Adipose tissue (tissue), 3 donors: ENCODE measurements around the gene SNX6. TPM values are rescaled to one million over a fixed set of nuclear protein-coding genes. Genes with fewer than 3 reads are reported as not detected.
A peak's percentile ranks its signal among the peaks of the same experiment; 100 is the strongest.
"Not testable (repeated sequence)": the region's sequence is repeated elsewhere in the genome, so short reads cannot be mapped to it uniquely, and the experiment has no call there.

Experiments used
- H3K27ac ChIP-seq: one replicate; pipeline ENCODE4 v1.5.1; 2013; ENCODE audit warnings: low read depth, low read length
- WGBS, 3 donors: extraction: QIAGEN DNeasy Blood & Tissue Kit; methylation state at CpG; one replicate each; pipeline ENCODE4 v1.1.7; 2013; 5-methylcytosine and 5-hydroxymethylcytosine counted together
- polyA plus RNA-seq, 3 donors: library from polyadenylated mRNA; stranded (reverse); fragments of 200-250 nt; gene quantifications; one replicate each; pipeline ENCODE4 v1.2.3, GENCODE V29; 2013
- donor health status: healthy with polysubstance abuse.
- donor health status: Bipolar disorder and iron deficiency.
- donor health status: healthy.

SNX6 gene
- polyA plus RNA-seq, 3 donors = 21.4 to 76.7 (median 44.8) TPM

DNA sequence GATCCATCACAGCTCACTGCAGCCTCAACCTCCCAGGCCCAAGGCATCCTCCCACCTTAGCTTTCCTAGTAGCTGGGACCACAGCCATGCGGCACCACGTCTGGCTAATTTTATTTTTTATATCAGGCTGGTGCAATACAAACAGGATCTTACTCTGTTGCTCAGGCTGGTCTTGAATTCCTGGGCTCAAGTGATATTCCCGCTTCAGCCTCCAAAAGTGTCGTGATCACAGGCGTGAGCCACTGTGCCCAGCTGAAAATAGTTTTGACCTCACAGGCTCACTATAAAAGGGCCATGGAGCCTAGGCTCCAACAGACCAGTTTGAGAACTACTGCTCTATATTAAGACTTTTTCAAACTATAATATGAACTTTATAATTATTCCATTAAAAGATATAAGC, 37.3 kb downstream of the SNX6 start:
- 93 to 95% (median 94%) methylated on average over 5 of the region's 5 CpGs for WGBS, 3 donors
- no peak overlapping the region for H3K27ac ChIP-seq

DNA sequence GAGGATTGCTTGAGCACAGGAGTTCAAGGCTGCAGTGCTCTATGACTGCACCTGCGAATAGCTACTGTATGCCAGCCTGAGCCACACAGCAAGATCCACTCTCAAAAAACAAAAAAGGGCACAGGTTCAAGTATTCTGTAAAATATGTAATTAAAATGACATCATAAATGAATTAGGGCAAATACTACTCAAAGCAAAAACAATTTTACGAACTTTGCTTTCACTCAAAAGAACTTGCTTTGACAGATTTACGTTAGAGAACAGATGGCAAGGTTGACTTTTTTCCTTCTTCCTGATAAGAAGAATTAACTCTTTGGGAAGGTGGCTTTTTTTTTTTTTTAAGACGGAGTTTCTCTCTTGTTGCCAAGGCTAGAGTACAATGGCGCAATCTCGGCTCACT, 46.4 kb downstream of the SNX6 start:
- H3K27ac ChIP-seq = no peak overlapping the region
- 39 to 91% (median 85%) methylated on average over 6 of the region's 6 CpGs for WGBS, 3 donors

DNA sequence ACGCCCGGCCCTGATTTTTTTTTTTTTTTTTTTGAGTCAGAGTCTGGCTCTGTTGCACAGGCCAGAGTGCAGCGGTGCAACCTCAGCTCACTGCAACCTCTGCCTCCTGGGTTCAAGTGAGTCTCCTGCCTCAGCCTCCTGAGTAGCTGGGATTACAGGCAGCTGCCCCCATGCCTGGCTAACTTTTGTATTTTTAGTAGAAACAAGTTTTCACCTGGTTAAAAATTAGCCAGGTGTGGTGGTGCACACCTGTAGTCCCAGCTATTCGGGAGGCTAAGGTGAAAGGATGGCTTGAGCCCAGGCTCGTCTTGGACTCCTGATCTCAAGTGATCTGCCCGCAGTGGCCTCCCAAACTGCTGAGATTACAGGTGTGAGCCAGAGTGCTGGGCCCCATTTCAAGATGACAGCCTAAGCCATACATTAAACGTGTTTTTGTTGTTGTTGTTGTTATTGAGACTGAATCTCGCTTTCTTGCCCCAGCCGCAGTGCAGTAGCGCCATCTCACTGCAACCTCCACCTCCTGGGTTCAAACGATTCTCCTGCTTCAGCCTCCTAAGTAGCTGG, 47.7 kb downstream of the SNX6 start:
- 96 to 99% (median 98%) methylated on average over 9 to 11 of the region's 11 CpGs for WGBS, 3 donors
- H3K27ac ChIP-seq = no peak overlapping the region

DNA sequence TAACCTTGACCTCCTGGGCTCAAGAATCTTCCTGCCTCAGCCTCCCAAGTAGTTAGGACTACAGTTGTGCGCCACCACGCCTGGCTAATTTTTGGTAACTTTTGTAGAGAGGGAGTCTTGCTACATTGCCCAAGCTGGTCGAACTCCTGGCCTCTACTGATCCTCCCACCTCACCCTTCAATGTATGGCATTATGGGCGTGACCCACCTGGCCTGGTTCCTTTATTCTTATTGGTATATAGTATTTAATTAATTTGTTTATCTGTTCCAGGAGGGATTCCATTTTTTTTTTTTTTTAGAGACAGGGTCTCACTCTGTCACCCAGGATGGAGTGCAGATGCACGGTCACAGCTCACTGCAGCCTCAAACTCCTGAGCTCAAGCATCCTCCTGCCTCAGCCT, 49.6 kb downstream of the SNX6 start:
- H3K27ac ChIP-seq = no peak overlapping the region
- 95 to 98% (median 98%) methylated on average over 5 of the region's 5 CpGs for WGBS, 3 donors

DNA sequence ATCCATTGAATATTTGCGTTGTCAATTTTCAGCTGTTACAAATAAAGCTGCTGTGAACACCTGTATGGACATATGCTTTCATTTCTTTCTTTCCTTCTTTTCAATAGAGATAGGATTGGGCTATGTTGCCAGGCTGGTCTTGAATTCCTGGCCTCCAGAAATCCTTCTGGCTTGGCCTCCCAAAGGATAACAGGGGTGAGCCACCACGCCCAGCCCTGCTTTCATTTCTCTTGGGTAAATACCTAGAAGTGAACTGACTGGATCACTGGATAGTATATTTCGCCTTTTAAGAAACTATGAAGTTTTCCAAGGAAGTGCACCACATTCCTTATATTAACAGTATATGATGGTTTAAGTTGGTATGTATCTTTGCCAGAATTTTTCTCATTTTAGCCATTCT, 58.2 kb downstream of the SNX6 start:
- 95 to 97% (median 96%) methylated on average over 3 of the region's 3 CpGs for WGBS, 3 donors
- H3K27ac ChIP-seq = no peak overlapping the region

DNA sequence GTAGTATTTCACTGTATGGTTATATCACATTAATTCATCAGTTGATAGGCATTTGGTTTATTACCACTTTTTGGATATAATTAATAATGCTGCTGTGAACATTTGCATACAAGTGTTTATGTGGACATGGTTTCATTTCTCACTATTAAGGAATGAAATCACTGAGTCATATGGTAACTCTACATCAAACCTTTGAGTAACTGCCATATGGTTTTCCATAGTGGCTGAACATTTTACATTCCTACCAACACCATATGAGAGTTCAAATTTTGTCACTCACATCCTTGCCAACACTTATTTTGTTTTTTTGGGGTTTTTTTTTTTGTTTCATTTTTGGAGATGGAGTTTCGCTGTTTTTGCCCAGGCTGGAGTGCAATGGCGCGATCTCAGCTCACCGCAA, 60.2 kb downstream of the SNX6 start:
- no peak overlapping the region for H3K27ac ChIP-seq
- 96 to 99% (median 97%) methylated on average over 4 of the region's 4 CpGs for WGBS, 3 donors

DNA sequence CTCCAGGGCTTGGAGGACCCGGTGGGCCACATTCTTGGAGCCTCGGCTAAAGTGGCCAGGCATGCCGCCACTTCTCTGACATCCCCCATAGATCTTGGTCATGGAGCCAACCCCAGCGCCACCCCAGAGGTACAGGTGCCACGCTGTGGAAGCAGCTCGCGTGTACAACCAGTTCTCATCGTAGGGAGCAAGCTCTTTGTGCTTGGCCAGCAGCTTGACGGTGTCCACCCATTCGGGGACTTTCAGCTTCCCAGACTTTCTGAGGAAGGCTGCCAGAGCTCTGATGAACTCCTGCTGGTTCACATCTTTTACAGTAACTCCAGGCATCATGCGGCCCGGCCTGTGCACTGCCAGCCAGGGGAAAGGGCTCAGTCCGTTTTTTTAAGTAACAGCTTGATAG, 61.1 kb downstream of the SNX6 start:
- WGBS, 3 donors = 82 to 91% (median 83%) methylated on average over 13 of the region's 13 CpGs
- H3K27ac ChIP-seq = no peak overlapping the region

DNA sequence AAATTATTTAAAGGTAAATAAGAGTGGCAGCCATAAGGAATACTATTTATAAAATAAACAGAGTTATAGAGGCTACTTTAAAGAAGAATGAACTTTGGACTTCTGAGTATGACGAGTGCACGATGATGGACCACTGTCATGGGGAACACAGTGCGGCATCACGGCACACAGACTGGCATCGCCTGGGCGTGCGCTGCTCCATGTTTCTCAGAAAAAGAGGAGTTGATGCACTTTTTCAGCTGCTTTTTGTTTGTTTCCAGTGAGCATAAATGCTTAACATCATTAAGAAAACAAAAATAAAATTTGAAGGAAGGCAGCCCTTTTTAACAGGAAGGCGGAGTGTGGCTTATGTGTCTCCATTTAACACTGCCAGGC, 67.2 kb downstream of the SNX6 start:
- no peak overlapping the region for H3K27ac ChIP-seq
- 84 to 97% (median 90%) methylated on average over 8 of the region's 8 CpGs for WGBS, 3 donors

DNA sequence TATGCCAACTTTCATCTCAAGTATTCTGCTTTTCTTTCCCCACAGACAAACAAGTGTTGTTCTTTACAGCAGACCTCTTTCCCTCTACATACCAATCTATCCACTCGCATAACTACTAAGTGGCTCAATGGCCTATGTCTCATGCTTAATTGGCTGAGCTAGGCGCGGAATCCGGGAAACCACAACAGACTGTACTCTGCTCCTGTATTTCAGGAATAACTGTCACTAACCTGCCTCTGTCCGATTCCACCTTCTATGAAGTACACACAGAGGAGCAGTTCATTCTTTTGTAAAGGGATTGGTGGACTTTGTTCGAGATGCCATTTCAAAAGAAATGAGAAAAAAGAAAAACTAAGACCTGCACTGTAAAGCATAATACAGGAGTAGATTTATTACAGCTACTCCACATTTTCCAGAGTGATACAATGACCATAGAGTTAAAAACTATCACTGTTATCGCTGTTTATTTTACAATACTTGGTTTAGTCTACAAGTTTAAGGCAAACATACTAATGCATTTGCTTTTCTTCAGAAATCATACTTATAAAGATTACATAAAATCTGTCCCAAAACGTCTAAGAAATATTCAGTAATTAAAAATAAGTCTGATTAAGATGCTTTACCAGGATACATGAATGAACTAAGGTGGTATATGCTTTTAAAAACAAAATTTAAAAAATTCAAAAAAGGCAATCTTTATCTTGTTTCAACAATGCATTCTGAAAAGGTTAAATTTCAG, 67.7 kb downstream of the SNX6 start:
- WGBS, 3 donors = 90 to 96% (median 90%) methylated on average over 7 of the region's 8 CpGs
- H3K27ac ChIP-seq = not testable (repeated sequence)

DNA sequence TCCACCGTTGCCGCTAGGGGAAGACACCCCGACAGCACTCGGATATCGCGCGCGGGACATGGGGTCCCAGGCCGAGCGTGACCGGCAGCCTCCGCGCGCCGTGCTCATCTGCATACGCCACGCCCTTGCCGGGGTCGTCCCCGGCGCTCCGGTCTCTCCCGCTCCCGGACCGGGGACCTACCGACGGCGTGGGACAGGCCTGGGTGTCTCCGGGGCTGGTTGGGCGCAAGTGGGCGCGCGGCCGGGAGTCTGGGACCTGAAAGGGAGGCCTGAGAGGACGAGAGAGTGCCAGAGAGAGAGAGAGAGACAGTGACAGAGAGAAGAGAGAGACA, 73.5 kb downstream of the SNX6 start:
- not testable (repeated sequence) for H3K27ac ChIP-seq
- no CpG with 5 or more reads among the region's 35 CpGs for WGBS, 3 donors

DNA sequence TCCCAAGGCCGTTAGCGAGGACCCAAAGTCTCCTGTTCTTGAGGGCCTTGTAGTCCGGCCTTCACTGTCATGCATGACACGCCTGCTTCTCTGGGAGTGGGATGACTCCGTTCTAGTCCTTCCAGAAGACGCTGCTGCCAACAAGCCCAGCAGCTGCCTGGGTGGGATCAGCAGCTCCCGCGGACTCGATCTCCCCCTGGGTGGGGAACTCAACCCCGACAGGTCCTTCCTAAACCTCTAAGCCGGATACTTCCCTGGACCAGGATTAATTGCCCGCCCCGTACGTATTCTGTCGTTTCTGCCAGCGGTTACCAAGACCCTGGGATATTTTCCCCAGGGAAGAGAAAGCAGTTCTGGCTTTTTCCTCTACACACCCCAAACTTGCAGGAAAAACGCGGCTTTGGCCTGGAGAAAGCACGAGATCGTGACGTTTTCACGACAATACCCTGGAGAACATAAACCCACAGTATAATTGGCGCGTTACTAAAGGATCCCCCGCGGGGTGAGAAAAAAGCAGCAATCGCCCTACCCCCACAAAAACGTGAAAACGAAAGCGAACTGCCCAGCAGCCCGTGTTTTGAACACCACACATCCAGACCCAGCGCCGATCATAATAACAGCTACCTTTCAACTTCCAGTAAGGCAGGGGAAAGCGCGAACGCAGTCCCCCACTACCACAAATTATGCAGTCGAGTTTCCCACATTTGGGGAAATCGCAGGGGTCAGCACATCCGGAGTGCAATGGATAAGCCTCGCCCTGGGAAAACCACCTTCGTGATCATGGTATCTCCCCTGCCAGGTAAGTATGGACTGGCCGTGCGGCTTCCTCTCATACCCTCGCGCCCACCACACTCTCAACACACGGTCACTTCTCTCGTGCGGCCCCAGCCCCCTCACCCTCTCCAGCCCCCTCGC, 74.1 kb downstream of the SNX6 start:
- no CpG with 5 or more reads among the region's 49 CpGs for WGBS, 3 donors
- not testable (repeated sequence) for H3K27ac ChIP-seq

DNA sequence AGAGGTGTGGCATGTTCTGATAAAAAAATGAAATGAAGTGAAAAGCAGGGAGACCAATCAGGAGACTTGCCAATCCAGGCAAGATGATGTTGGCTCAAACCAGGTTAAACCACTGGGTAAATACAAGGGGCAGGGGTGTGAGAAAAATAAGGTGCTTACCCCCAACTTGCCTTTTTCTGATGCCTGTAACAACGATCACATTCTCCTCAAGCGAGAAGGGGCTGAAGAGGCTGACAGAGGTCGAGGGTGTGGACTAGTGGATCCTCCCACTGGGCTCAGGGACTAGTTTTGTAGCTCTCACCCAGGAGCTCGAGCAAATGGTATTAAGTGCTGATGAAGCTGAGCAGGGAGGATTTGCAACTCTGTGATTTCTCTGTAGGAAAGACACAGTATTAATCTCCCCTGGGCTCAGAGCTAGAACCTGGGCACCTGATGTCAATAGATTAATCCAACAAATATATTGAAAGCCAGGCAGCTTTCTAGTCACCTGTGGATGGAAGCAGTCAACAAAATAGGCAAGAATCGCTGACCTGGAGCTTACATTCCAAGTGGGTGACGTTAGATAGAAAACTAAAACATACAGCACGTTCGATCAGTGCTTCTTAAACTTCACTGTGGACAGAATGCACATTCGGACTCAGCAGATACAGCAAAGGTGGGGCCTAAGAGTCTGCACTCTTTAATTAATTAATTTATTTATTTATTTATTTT, 75.3 kb downstream of the SNX6 start:
- 35 to 61% (median 61%) methylated on average over 9 of the region's 9 CpGs for WGBS, 3 donors
- H3K27ac ChIP-seq = peak overlapping the region; percentile 0

DNA sequence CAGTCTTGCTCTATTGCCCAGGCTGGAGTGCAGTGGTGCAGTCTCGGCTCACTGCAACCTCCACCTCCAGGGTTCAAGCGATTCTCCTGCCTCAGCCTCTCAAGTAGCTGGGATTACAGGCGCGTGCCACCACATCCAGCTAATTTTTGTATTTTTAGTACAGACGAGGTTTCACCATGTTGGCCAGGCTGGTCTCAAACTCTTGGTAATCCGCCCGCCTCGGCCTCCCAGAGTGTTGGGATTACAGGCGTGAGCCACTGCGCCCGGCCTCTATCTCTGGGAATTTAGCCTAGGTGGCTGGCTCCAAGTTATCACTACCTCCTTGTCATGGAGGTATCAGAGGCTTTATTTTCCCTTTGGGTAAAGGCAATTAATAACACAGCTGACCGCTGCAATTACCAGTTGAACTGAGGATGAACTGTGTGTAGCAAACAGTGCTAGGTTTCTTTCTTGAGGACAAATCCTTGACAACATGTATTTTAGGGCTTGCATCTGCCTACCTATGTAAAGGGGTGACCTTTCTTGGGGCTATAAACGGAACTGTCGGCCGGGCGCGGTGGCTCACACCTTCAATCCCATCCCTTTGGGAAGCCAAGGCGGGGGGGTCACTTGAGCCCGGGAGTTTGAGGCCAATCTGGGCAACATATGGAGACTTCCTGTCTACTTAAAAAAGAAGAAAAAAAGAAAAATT, 80.5 kb downstream of the SNX6 start:
- H3K27ac ChIP-seq = not testable (repeated sequence)
- WGBS, 3 donors = 90 to 92% (median 91%) methylated on average over 19 of the region's 19 CpGs

DNA sequence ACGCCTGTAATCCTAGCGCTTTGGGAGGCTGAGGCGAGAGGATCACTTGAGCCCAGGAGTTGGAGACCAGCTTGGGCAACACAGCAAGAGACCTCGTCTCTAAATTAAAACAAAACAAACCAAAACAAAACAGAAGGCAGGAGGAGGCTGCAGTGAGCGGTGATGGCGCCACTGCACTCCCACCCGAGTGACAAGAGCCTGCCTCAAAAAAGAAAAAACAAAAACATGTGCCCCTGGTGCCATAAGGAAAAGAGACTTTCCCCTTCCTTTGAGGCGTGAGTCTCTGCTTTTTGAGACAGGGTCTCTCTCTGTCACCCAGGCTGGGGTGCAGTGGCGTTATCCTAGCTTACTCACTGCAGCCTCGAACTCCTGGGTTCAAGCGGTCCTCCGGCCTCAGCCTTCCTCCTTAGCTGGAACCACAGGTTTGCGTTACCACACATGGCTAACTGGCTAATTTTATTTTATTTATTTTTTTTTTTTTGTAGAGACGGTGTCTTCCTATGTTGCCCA, 81.4 kb downstream of the SNX6 start:
- no peak overlapping the region for H3K27ac ChIP-seq
- WGBS, 3 donors = 83 to 94% (median 90%) methylated on average over 14 of the region's 14 CpGs

DNA sequence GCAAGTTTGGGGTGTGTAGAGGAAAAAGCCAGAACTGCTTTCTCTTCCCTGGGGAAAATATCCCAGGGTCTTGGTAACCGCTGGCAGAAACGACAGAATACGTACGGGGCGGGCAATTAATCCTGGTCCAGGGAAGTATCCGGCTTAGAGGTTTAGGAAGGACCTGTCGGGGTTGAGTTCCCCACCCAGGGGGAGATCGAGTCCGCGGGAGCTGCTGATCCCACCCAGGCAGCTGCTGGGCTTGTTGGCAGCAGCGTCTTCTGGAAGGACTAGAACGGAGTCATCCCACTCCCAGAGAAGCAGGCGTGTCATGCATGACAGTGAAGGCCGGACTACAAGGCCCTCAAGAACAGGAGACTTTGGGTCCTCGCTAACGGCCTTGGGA, 82.8 kb downstream of the SNX6 start:
- H3K27ac ChIP-seq = not testable (repeated sequence)
- no CpG with 5 or more reads among the region's 16 CpGs for WGBS, 3 donors

DNA sequence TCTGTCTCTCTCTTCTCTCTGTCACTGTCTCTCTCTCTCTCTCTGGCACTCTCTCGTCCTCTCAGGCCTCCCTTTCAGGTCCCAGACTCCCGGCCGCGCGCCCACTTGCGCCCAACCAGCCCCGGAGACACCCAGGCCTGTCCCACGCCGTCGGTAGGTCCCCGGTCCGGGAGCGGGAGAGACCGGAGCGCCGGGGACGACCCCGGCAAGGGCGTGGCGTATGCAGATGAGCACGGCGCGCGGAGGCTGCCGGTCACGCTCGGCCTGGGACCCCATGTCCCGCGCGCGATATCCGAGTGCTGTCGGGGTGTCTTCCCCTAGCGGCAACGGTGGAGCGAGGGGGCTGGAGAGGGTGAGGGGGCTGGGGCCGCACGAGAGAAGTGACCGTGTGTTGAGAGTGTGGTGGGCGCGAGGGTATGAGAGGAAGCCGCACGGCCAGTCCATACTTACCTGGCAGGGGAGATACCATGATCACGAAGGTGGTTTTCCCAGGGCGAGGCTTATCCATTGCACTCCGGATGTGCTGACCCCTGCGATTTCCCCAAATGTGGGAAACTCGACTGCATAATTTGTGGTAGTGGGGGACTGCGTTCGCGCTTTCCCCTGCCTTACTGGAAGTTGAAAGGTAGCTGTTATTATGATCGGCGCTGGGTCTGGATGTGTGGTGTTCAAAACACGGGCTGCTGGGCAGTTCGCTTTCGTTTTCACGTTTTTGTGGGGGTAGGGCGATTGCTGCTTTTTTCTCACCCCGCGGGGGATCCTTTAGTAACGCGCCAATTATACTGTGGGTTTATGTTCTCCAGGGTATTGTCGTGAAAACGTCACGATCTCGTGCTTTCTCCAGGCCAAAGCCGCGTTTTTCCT, 83.4 kb downstream of the SNX6 start:
- WGBS, 3 donors = no CpG with 5 or more reads among the region's 68 CpGs
- H3K27ac ChIP-seq = not testable (repeated sequence)
